ENCODE results near the gene SLC16A5. TPM values are rescaled to one million over a fixed set of nuclear protein-coding genes. Genes with fewer than 3 reads are reported as not detected.

Gene SLC16A5
- total and polyA plus RNA-seq, 12 donors, result 0.77 to 3.9 (median 1.7) TPM

- H3K27ac ChIP-seq, result no peak overlapping the region
- H3K4me1 ChIP-seq (replicated peaks in 1 of 2), result peaks cover 0 to 16% of the 10 kb centered on the region in 2 donors
- intact Hi-C loops (cut with DNase I), result loop anchor here (5.0 to 10.0 kb wide), 3 partner anchors 46 to 143 kb away; no protein-coding TSS in a partner anchor
Measured at GRCh38 chr17:75108193-75108592, 20.4 kb downstream of the SLC16A5 start.

GRCh38 chr17:75109046-75109406 lies 21.3 kb downstream of the SLC16A5 start:
- TF ChIP-seq POLR2A (IDR thresholded peaks at IDR 0.05), result no peak
- TF ChIP-seq CTCF (IDR thresholded peaks at IDR 0.05), result no peak
- Histone ChIP-seq H3K4me3 (peak overlapping the region in 2 of 4 donors; percentile 85 to 92), H3K36me3 (replicated peaks in 1 of 2) (no peaks in the 10 kb centered on the region), H3K27ac (no peak overlapping the region), H3K9me3 (replicated peaks in 1 of 3) (no peaks in the 10 kb centered on the region), H3K4me1 (replicated peaks in 1 of 2) (peaks cover 0 to 20% of the 10 kb centered on the region in 2 donors), H3K27me3 (no peaks in the 10 kb centered on the region)
- no peak for DNase-seq
- WGBS, 4 donors, result 15 to 34% (median 25%) methylated on average over 21 to 22 of the region's 22 CpGs
- intact Hi-C loops (cut with DNase I), result loop anchor here (5.0 to 10.0 kb wide), 3 partner anchors 47 to 144 kb away; no protein-coding TSS in a partner anchor

More at GRCh38 chr17:75108193-75108592, 20.4 kb downstream of the SLC16A5 start:
- H3K9me3 ChIP-seq (replicated peaks in 1 of 3), result no peaks in the 10 kb centered on the region
- 74 to 87% (median 83%) methylated on average over 2 of the region's 2 CpGs for WGBS, 4 donors
- TF ChIP-seq POLR2A (IDR thresholded peaks at IDR 0.05), result no peak
- no peak for TF ChIP-seq CTCF (IDR thresholded peaks at IDR 0.05)
- no peak overlapping the region for H3K4me3 ChIP-seq
- H3K27me3 ChIP-seq, result no peaks in the 10 kb centered on the region
- no peak for DNase-seq
- no peaks in the 10 kb centered on the region for H3K36me3 ChIP-seq (replicated peaks in 1 of 2)

- peak within 1 kb of the TSS in 3 of 4 donors; percentile 51 to 92 (median 85) for H3K4me3 ChIP-seq
- H3K27me3 ChIP-seq, result no peaks in the 10 kb centered on the region
- peak within 1 kb of the TSS in 2 of 5 donors; percentile 60 to 65 for H3K27ac ChIP-seq
- no peaks in the 10 kb centered on the region for H3K36me3 ChIP-seq (replicated peaks in 1 of 2)
- TF ChIP-seq CTCF (IDR thresholded peaks at IDR 0.05), result no peak
- TF ChIP-seq POLR2A (IDR thresholded peaks at IDR 0.05), result peak in 1 of 2 donors; percentile 52
- peak; percentile 84 to 93 (median 89) for DNase-seq
- intact Hi-C loops (cut with DNase I), result loop anchor here (5.0 to 10.0 kb wide), 6 partner anchors 47 to 145 kb away; partner anchors contain the start of gene NUP85 (in 1 of the 2)
- WGBS, 4 donors, result 1% methylated on average over 44 to 68 of the region's 68 CpGs
- peaks cover 0 to 25% of the 10 kb centered on the region in 2 donors for H3K4me1 ChIP-seq (replicated peaks in 1 of 2)
- H3K9me3 ChIP-seq (replicated peaks in 1 of 3), result no peaks in the 10 kb centered on the region
Measured at GRCh38 chr17:75109407-75110233, 21.9 kb downstream of the SLC16A5 start, which contains the start of gene ARMC7. TSS of gene ARMC7 (plus strand) at chr17:75109969. CDS start at chr17:75110289, 320 bp downstream.

GRCh38 chr17:75110234-75110937 lies 22.6 kb downstream of the SLC16A5 start:
- Histone ChIP-seq H3K4me1 (replicated peaks in 1 of 2) (peaks cover 0 to 26% of the 10 kb centered on the region in 2 donors), H3K4me3 (peak overlapping the region in 3 of 4 donors; percentile 51 to 92 (median 85)), H3K9me3 (replicated peaks in 1 of 3) (no peaks in the 10 kb centered on the region), H3K27ac (peak overlapping the region in 2 of 5 donors; percentile 60 to 65), H3K36me3 (replicated peaks in 1 of 2) (no peaks in the 10 kb centered on the region), H3K27me3 (no peaks in the 10 kb centered on the region)
- DNase-seq, result peak in 2 of 7 donors; percentile 42 to 44
- TF ChIP-seq CTCF (IDR thresholded peaks at IDR 0.05) (no peak), POLR2A (IDR thresholded peaks at IDR 0.05) (no peak)
- intact Hi-C loops (cut with DNase I), result loop anchor here (5.0 to 10.0 kb wide), 3 partner anchors 62 to 94 kb away; partner anchors contain the start of gene NUP85 (in 1 of the 2)
- WGBS, 4 donors, result 21 to 38% (median 26%) methylated on average over 23 to 40 of the region's 40 CpGs
